DOHH2 (cell line): ENCODE measurements around the gene SMIM12.

Experiments
- H3F3A ChIP-seq: fragments of 200-600 bp; sonication (generic), shearing (Covaris generic); 2 replicates; pipeline ENCODE4 v1.6.0; 2016; ENCODE audit warnings: antibody characterized with exemption, mild to moderate bottlenecking; ENCODE audit not compliant: control insufficient read depth, insufficient read depth
- H3K27ac ChIP-seq: fragments of 200-600 bp; sonication (generic); 2 replicates; pipeline ENCODE4 v1.5.1; 2014; ENCODE audit warnings: low read depth, mild to moderate bottlenecking, low read length, moderate library complexity
- H3K27me3 ChIP-seq: fragments of 200-600 bp; sonication (generic); 2 replicates; pipeline ENCODE4 v1.6.1; 2014; ENCODE audit warnings: mild to moderate bottlenecking, low read length, mixed read lengths; ENCODE audit not compliant: control insufficient read depth
- H3K36me3 ChIP-seq: fragments of 200-600 bp; sonication (generic); 2 replicates; pipeline ENCODE4 v1.6.1; 2014; ENCODE audit warnings: mild to moderate bottlenecking, low read length, moderate library complexity, mixed read lengths; ENCODE audit not compliant: control insufficient read depth
- H3K4me1 ChIP-seq: fragments of 200-600 bp; sonication (generic); 2 replicates; pipeline ENCODE4 v1.6.1; 2014; ENCODE audit warnings: mild to moderate bottlenecking, low read length, mixed read lengths; ENCODE audit not compliant: control insufficient read depth
- H3K4me2 ChIP-seq: fragments of 200-600 bp; sonication (generic); 2 replicates; pipeline ENCODE4 v1.6.0; 2014; ENCODE audit warnings: mild to moderate bottlenecking, low read length, moderate library complexity
- H3K4me3 ChIP-seq: fragments of 200-600 bp; sonication (generic); 2 replicates; pipeline ENCODE4 v1.5.1; 2014; ENCODE audit warnings: mild to moderate bottlenecking, low read length, mixed read lengths
- H3K79me2 ChIP-seq: fragments of 200-600 bp; sonication (generic); 2 replicates; pipeline ENCODE4 v1.6.1; 2014; ENCODE audit warnings: mild to moderate bottlenecking, low read length, mixed read lengths; ENCODE audit not compliant: control insufficient read depth
- H3K9me2 ChIP-seq: fragments of 200-600 bp; sonication (generic); replicated peaks from 2 replicates; pipeline ENCODE4 v1.6.1; 2014; ENCODE audit warnings: mild to moderate bottlenecking, low read length, mixed read lengths; ENCODE audit not compliant: control insufficient read depth
- H3K9me3 ChIP-seq: fragments of 200-600 bp; sonication (generic); 2 replicates; pipeline ENCODE4 v1.6.1; 2014; ENCODE audit warnings: antibody characterized with exemption, low read length, mixed read lengths; ENCODE audit not compliant: control insufficient read depth, insufficient read depth
- H4K20me1 ChIP-seq: fragments of 200-600 bp; sonication (generic); 2 replicates; pipeline ENCODE4 v1.6.0; 2014; ENCODE audit warnings: low read depth, mild to moderate bottlenecking, antibody characterized with exemption, low read length, moderate library complexity; ENCODE audit not compliant: control insufficient read depth, insufficient read depth
- CTCF ChIP-seq: fragments of 200-600 bp; sonication (generic); IDR thresholded peaks from one replicate; pipeline ENCODE4 v1.5.1; 2014; ENCODE audit warnings: antibody characterized with exemption, mild to moderate bottlenecking, low read depth, low read length; ENCODE audit not compliant: poor library complexity, severe bottlenecking
- EZH2phosphoT487 ChIP-seq: fragments of 200-600 bp; sonication (generic); IDR thresholded peaks from 2 replicates; pipeline ENCODE4 v1.6.1; 2017; ENCODE audit warnings: borderline replicate concordance, mild to moderate bottlenecking, antibody characterized with exemption, low read length, moderate library complexity, mixed read lengths

SMIM12 gene

DNA sequence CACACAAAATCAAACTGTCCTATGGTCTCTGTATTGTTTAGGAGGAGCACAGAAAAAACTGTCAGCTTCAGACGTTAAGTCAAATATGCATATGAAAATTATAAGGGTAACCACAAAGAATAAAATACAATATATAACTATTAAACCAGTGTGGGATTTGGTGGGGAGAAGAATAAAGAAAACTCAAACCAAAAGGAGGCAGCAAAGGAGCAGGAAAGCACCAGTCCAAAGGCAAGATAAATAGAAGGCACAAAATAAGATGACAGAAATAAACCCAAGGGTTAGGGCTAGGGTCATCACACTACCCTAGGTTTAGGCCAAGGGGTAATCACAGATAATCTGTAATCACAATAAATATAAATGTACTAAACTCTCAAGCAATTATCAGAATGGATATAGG lies 37.1 kb upstream of the SMIM12 start:
- Histone ChIP-seq H3F3A (no peaks in the 10 kb centered on the region), H3K27ac (no peak overlapping the region), H3K4me2 (no peak overlapping the region), H3K4me3 (no peak overlapping the region), H3K4me1 (peaks cover 11% of the 10 kb centered on the region), H3K9me2 (no peaks in the 10 kb centered on the region), H3K9me3 (no peaks in the 10 kb centered on the region), H3K79me2 (no peaks in the 10 kb centered on the region), H3K36me3 (no peaks in the 10 kb centered on the region), H3K27me3 (peaks cover 3% of the 10 kb centered on the region), H4K20me1 (no peaks in the 10 kb centered on the region)
- TF ChIP-seq CTCF (no peak), EZH2phosphoT487 (no peak)

GRCh38 chr1:34889705-34890104 lies 30.2 kb upstream of the SMIM12 start:
- H3K27me3 ChIP-seq: peaks cover 10% of the 10 kb centered on the region
- H3K27ac ChIP-seq: no peak overlapping the region
- no peaks in the 10 kb centered on the region for H3K9me3 ChIP-seq
- no peaks in the 10 kb centered on the region for H3K79me2 ChIP-seq
- H3K36me3 ChIP-seq: no peaks in the 10 kb centered on the region
- H3K4me2 ChIP-seq: no peak overlapping the region
- no peaks in the 10 kb centered on the region for H3K9me2 ChIP-seq
- no peak for TF ChIP-seq EZH2phosphoT487
- no peak for TF ChIP-seq CTCF
- no peak overlapping the region for H3K4me3 ChIP-seq
- H3F3A ChIP-seq: no peaks in the 10 kb centered on the region
- no peaks in the 10 kb centered on the region for H4K20me1 ChIP-seq
- no peaks in the 10 kb centered on the region for H3K4me1 ChIP-seq

GRCh38 chr1:34887593-34887992 lies 28.0 kb upstream of the SMIM12 start:
- H3K4me1 ChIP-seq: no peaks in the 10 kb centered on the region
- H3K27me3 ChIP-seq: peaks cover 12% of the 10 kb centered on the region
- H3K36me3 ChIP-seq: no peaks in the 10 kb centered on the region
- H3K9me3 ChIP-seq: no peaks in the 10 kb centered on the region
- no peaks in the 10 kb centered on the region for H3K79me2 ChIP-seq
- no peak overlapping the region for H3K27ac ChIP-seq
- no peaks in the 10 kb centered on the region for H3K9me2 ChIP-seq
- no peak for TF ChIP-seq CTCF
- no peak for TF ChIP-seq EZH2phosphoT487
- no peaks in the 10 kb centered on the region for H3F3A ChIP-seq
- no peak overlapping the region for H3K4me2 ChIP-seq
- no peaks in the 10 kb centered on the region for H4K20me1 ChIP-seq
- no peak overlapping the region for H3K4me3 ChIP-seq
